Measurements from ENCODE around the gene TRNP1.

The TRNP1 gene

DNA sequence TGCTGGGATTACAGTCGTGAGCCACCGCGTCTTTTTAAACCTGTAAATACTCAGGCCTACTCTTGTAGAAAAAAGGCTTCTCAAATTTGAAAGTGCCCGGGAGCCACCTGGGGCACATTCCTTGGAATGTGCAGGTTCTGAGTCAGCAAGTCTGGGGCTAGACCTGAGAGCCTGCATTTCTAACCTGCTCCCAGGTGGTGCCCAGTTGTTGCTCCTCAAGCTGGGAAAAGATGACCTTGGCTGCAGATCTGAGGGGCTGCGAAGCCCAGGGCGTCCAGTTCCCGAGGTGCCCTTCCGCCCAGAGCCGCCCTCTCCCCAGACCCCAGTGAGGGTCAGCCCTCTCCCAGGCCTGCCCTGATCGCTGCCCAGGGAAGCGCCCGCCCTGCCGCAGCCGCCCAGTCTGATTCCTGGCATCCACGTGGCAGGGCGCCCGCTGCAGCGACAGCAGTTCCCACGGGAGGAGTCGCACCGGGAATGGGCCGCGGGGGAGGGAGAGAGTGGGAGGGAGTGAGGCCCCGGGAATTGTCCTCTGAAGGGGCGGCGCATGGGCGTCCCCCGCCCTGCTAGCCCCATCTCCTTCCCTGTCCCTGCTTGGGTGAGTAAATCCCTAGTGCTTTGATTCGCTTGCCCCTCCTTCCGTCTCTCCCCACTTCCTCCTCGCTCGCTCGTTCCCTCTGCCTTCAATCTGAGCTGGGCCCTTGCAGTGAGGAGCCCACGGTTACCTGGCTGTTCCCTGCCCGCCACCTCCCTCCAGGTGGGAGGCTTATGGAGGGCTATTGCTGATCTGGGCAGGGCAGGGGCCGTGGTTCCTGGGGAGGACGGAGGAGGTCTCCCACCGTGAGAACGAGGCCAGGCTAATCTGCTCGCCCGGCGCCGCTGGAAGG, 38.0 kb downstream of the TRNP1 start:
- peak; percentile 85 for DNase-seq

DNA sequence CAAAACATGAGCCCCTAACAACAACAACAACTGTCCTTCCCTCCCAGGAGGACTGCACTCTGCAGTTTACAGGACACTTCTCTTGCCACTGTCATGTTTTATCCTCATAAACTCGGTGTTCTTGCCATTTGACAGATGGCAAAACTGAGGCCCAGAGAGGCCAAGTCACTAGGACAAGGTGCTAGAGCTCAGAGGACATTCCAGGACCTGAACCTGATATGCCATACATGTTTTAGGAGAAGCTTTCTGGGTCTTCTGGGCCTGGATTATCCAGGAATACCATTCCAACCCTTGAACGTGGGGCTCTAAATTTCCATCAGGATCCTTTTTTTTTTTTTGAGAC, 38.6 kb downstream of the TRNP1 start:
- DNase-seq = no peak

DNA sequence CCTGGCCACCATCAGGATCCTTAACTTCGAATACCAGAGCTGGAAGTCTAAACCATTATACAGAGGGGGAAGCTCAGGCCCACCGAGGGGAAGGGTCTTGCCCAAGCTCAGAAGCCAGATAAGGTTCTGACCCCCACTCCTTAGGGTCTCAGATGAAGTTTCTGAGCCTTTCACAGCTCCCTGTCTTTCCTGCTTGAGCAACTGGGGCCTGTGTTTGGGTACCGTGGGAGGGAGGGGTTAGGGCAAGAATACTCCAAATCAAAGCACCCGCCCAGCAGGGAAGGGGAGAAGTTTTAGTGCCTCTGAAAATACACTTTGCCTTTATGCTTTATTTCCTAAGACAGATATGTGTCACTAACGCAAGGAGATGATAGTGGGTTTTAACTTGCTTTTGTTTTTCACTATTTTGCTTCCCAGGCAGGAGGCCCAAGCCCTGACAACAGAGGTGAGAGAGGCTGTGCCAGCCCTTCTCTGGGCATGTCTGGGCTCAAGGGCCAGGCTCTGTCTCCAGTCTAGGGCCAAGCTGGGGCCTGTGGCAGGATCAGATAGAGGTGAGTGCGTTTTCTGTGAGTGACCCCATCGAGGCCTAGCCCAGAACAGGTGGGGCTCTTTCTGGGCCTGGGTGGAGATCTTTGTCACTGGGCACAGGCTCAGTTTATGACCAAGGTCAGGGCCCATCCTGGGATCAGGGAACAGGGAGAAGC, 39.7 kb downstream of the TRNP1 start:
- DNase-seq = no peak

DNA sequence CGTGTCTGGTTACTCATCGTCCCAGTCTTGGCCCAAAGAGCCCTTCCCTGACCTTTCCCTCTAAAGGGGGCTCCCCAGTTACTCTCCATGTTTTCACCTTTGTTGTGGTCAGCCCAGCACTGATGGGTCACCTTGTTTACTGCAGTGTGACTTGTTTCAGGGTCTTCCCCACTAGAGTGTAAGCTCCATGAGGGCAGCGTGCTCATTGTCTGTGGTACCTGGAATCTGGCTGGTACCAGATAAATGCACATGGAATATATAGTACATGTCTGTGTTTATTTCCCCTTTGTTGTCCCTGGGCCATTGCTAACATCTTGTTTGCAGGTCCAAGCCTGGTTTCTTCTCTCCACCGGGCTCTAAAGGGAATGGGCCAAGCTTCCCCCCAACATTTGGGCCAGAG, 41.9 kb downstream of the TRNP1 start:
- no peak for DNase-seq

DNA sequence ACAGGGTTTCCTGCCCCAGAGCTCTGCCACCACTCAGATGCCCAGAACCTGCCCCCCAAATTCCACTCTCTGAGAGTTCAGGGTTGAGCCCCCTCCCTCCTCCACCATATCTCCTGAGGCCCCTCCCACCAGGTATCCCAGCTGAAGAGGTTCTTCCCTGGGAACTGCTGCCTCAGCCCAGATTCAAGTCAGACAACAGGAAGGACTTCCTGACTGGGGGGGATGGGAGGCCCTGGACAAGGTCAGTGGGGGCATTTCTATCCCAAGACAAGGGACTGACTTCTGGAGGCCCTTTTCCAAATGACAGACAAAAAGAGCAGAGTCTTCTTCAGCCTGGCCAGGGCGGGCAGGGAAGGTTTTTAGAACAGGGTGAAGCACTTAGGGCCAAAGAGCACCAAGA, 43.2 kb downstream of the TRNP1 start:
- DNase-seq = no peak

DNA sequence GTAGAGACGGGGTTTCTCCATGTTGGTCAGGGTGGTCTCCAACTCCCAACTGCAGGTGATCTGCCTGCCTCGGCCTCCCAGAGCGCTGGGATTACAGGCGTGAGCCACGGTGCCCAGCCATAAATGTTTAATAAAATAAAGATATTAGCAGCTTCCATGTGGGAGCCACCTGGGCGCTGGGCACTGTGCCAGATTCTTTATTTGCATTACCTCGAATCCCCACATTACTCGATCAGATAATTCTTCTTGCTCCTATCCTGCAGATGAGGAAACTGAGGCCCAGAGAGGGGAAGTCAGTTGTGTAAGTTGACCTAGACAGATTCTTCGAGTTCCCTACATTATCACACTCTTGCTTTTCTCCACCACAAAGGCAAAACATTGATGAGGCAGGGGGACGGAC, 44.0 kb downstream of the TRNP1 start:
- DNase-seq = no peak

DNA sequence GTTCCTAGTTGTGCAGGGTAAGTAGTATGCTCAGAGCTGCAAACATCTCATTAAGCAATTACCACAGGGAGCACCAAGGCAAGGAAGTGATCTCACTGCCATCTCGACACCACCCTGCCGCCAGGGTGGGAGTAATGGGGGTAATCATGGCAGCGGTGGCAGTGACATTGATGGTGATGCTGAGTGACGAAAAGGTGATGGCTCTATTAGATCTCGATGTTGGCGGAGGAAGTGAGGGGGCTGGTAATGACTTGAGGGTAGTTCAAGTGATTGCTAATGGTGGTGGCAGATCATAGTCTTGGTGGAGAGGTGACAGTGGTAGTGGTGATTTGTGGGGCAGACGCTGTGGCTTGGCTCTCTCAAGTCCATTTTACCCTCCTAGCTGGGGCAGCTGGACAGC, 44.5 kb downstream of the TRNP1 start:
- no peak for DNase-seq

DNA sequence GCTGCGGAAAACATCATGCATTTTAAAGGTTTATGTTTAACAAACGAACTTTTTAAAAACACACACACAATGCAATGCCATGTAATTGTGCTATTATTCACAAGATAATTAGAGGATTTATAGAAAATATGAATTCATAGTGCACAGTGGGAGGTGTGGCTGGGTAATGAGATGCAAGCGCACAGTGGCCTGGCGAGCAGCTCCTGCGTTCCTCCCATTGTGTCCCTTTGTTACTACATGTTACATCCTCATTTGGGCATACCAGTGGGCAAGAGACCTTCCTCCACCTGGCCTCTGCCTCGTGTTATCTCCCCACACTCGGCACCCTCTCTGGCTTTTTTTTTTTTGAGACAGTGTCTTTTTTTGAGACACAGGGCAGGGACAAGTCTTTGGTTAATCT, 49.2 kb downstream of the TRNP1 start:
- DNase-seq = no peak

DNA sequence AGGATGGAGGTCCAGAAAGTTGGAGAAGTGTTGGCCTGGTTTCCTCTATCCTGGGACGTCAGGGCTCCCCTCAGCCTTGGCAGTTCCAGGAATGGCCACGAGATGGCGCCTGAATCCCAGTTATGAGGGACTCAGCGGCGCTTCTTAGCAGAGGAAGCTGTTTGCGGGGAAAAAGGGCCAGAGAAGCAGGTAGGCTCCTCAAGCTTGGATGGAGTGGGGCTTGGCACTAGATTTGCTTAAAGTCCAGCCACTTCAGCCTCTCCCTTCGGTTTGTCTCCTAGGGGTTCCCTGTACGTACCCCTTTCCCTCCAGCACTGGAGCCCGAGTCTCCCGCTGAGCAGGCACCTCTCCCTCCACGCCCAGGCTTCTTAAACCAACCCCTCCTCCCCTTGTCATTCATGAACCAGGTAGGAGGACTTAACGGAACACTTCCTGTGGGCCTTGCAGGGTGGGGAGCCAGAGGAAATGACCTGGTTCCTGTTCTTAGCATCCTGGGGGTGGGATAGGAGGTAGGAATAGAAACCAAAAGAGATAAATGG, 51.2 kb downstream of the TRNP1 start:
- peak; percentile 74 for DNase-seq

DNA sequence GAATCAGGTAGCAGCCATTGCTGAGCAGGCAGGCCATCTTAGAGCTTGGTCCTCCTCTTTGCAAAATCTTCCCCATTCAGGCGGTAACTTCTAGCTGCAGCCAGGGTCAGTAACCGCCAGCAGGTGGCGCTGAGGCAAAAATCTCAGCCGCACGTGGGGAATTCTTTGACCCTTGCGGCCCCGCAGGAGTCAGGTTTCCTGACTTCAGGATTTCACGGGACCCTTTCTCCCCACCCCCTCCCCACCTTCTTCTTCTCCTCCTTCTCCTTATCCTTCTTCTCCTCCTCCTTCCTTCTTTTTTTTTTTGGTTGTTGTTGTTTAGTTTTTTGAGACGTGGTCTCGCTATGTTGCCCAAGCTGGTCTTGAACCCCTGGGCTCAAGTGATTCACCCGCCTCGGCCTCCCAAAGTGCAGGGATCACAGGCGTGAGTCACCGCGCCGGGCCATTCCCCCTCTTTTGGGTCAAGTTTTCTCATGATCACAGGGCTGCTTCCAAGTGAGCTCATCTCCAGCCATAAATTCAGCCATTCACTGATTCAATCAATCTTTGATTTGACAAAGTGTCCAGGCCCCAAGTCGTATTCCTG, 52.6 kb downstream of the TRNP1 start:
- DNase-seq = peak; percentile 48

DNA sequence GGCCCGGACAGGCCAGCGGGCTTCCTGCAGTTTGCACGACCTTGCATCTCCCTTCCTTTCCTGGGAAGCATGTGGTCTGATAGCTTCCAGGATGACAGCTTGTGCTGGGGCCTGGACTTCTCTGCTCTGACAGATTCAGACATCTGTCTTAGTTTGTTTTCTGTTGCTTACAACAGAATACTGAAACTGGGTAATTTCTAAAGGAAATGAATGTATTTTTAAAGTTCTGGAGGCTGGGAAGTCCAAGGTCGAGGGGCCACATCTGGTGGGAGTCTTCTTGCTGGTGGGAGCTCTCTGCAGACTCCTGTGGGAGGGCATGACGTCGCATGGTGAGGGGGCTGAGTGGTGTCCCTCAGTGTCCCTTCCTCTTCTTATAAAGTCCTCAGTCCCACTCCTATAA, 54.4 kb downstream of the TRNP1 start:
- DNase-seq = no peak

DNA sequence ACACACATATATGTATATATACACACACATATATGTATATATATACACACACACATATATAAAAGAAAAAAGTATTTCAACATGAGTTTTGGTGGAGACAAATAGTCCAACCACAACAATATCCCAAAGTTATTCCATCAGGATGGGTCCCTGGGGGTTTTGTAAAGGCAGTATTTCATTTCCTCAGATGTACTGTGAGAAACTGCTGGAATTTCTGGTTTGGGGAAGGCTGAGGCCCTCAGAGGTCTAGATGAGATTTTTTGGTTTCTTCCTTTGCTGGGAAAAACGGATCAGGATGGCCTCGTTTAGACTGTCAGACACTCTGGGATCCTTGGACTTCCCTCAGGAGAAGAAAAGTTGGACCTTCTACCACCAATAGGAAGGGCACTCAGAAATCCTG, 55.6 kb downstream of the TRNP1 start:
- DNase-seq = no peak

DNA sequence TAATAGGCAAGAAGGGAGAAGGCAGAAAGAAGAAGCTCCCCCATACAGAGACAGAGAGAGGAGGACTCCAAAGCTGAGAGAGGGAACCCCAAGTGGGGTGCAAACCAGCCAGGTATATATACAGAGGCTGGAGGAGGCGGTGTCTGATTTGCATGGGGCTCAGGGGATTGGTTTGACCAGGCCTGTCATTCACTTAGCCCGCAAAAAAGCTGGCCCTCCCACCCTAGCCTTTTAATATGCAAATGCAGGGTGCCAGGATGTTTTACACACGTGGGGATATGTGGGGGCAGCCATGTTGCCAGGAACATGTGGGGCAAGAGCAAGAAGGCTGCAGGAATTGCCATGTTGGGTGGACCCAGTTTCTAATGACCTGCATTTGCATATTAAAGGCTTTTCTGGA, 56.1 kb downstream of the TRNP1 start:
- no peak for DNase-seq

Data from kidney glomerular epithelial cell (primary cell).